ENCODE data around the gene CTNNA2. TPM values are rescaled to one million over a fixed set of nuclear protein-coding genes. Genes with fewer than 3 reads are reported as not detected.

The CTNNA2 gene
- total RNA-seq, 1 experiment from 2014 or later: 0.54 TPM

- ATAC-seq (no peak), DNase-seq (ENCODE audit: low read depth, low spot score) (no peak)
- TF ChIP-seq CTCF (IDR thresholded peaks at IDR 0.05) (no peak), POLR2AphosphoS5 (IDR thresholded peaks at IDR 0.05; ENCODE audit: low read depth, low read length) (no peak), REST (IDR thresholded peaks at IDR 0.05; ENCODE audit: insufficient read depth in 1 of 2, low read depth in 2 of 2, low read length in 1 of 2) (no peak), SIN3A (IDR thresholded peaks at IDR 0.05; ENCODE audit: borderline replicate concordance, insufficient read depth, low read depth, low read length) (no peak)
- H3K27me3 ChIP-seq (ENCODE audit: control insufficient read depth, insufficient read depth, low read length): no peaks in the 10 kb centered on the region
- no peaks in the 10 kb centered on the region for H3K36me3 ChIP-seq (ENCODE audit: control insufficient read depth, insufficient read depth, low read length)
- no TSS peak for BruUV-seq (replicated peaks)
- no peak overlapping the region for H3K27ac ChIP-seq (ENCODE audit: low read length)
- H3K9me3 ChIP-seq (ENCODE audit: control insufficient read depth, insufficient read depth, low read depth, low read length): 0 out of 2 replicates have a peak, but pooled peaks cover 5% of the 10 kb centered on the region
- CTCF ChIA-PET: no interaction called here
- intact Hi-C loops (cut with micrococcal nuclease; ENCODE audit: unreplicated experiment): no loop called here
- in situ Hi-C loops (cut with HindIII; ENCODE audit: low pct_unique_long_range_greater_than_20kb, low sequenced_read_pairs): no loop called here
- H3K4me1 ChIP-seq (ENCODE audit: control insufficient read depth, insufficient read depth, low read length): no peaks in the 10 kb centered on the region
- no peak overlapping the region for H3K4me3 ChIP-seq (ENCODE audit: low read depth in 2 of 2, low read length in 2 of 2)
- POLR2A ChIA-PET: no interaction called here
These were observed 66.1 kb downstream of the CTNNA2 start for GRCh38 chr2:79578952-79579351.

GRCh38 chr2:79580175-79580574, 67.3 kb downstream of the CTNNA2 start:
- CTCF ChIA-PET: no interaction called here
- POLR2A ChIA-PET: no interaction called here
- no peak for DNase-seq (ENCODE audit: low read depth, low spot score)

More at GRCh38 chr2:79580175-79580574, 67.3 kb downstream of the CTNNA2 start:
- H3K27me3 ChIP-seq (ENCODE audit: control insufficient read depth, insufficient read depth, low read length): no peaks in the 10 kb centered on the region
- in situ Hi-C loops (cut with HindIII; ENCODE audit: low pct_unique_long_range_greater_than_20kb, low sequenced_read_pairs): no loop called here
- BruUV-seq (replicated peaks): no TSS peak
- H3K27ac ChIP-seq (ENCODE audit: low read length): no peak overlapping the region
- intact Hi-C loops (cut with micrococcal nuclease; ENCODE audit: unreplicated experiment): no loop called here
- TF ChIP-seq REST (IDR thresholded peaks at IDR 0.05; ENCODE audit: insufficient read depth in 1 of 2, low read depth in 2 of 2, low read length in 1 of 2): no peak
- no peak for TF ChIP-seq CTCF (IDR thresholded peaks at IDR 0.05)
- no peak for TF ChIP-seq TCF7L2 (IDR thresholded peaks at IDR 0.05; ENCODE audit: low read depth, low read length)
- no peak for TF ChIP-seq SIN3A (IDR thresholded peaks at IDR 0.05; ENCODE audit: borderline replicate concordance, insufficient read depth, low read depth, low read length)
- no peak for TF ChIP-seq POLR2AphosphoS5 (IDR thresholded peaks at IDR 0.05; ENCODE audit: low read depth, low read length)
- no peak overlapping the region for H3K4me3 ChIP-seq (ENCODE audit: low read depth in 2 of 2, low read length in 2 of 2)
- 0 out of 2 replicates have a peak, but pooled peaks cover 5% of the 10 kb centered on the region for H3K9me3 ChIP-seq (ENCODE audit: control insufficient read depth, insufficient read depth, low read depth, low read length)
- H3K36me3 ChIP-seq (ENCODE audit: control insufficient read depth, insufficient read depth, low read length): no peaks in the 10 kb centered on the region
- no peaks in the 10 kb centered on the region for H3K4me1 ChIP-seq (ENCODE audit: control insufficient read depth, insufficient read depth, low read length)
- ATAC-seq: no peak

Data from Panc1 (cell line).